ENCODE results near the gene PSMA1.

DNA sequence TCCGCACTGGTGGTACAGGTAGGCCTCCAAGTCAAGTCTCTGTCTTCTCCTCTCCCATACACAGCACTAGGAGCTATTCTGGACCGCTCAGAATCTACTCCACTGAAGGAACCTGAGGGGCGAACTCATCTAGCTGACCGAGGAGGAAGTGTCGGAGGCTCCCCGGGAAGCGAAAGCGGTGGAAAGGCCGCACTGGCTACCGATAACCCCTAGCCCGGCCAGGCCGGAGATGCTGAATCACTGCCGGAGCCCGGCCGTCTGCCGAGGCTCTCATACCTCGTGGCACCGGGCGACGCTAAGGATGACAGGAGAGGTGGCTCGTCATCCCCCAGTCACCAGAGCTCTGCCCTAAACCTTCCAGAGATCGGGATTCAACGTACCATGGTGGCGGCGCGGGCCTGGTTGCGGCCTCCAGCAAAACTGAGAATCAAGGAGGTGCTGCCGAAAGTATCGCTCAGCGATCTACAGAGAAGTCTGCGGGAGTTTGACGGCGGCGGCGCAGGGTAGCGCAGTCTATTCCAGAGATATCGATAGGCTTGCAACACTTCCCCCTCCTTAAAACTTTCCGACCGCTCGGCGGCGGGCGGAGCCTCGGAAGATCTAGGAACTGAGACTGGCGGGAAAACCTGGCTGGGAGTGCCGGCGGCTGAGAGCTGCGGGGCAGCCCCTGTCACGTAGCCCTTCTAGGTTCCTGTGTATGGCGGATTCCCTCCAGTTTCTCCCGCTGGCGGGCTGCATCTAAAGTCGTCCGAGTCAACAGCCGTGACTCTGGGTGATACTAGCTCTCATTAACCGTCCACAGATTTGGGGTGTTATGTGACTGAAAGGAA lies at the start of gene PSMA1:
- TF ChIP-seq, protein P1, sequence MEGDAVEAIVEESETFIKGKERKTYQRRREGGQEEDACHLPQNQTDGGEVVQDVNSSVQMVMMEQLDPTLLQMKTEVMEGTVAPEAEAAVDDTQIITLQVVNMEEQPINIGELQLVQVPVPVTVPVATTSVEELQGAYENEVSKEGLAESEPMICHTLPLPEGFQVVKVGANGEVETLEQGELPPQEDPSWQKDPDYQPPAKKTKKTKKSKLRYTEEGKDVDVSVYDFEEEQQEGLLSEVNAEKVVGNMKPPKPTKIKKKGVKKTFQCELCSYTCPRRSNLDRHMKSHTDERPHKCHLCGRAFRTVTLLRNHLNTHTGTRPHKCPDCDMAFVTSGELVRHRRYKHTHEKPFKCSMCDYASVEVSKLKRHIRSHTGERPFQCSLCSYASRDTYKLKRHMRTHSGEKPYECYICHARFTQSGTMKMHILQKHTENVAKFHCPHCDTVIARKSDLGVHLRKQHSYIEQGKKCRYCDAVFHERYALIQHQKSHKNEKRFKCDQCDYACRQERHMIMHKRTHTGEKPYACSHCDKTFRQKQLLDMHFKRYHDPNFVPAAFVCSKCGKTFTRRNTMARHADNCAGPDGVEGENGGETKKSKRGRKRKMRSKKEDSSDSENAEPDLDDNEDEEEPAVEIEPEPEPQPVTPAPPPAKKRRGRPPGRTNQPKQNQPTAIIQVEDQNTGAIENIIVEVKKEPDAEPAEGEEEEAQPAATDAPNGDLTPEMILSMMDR (conservative IDR thresholded peaks at IDR 0.05), result peak; percentile 26; the same call in 1 of the 2 replicates
- TF ChIP-seq EZH2 (IDR thresholded peaks at IDR 0.05; ENCODE audit: low read depth), result no peak

Data from PC-9 (cell line).